ENCODE data around the gene CCL20. TPM values are rescaled to one million over a fixed set of nuclear protein-coding genes. Genes with fewer than 3 reads are reported as not detected.

CCL20 gene
- total and polyA plus RNA-seq, 2 of the 13 experiments (the other 11 are each of a cell fraction or from before 2014, with no cell fraction given) = 223 to 903 TPM

- TF ChIP-seq PHF5A (CRISPR knock-in tag; IDR thresholded peaks at IDR 0.05; ENCODE audit: low read depth, unreplicated experiment) (peak; percentile 54), CHD2 (IDR thresholded peaks at IDR 0.05; ENCODE audit: low read depth, low read length) (peak; percentile 72), ZSCAN31 (CRISPR knock-in tag; IDR thresholded peaks at IDR 0.05; ENCODE audit: low read depth) (peak; percentile 82; the same call in 1 of the 2 replicates), ZNF503 (CRISPR knock-in tag; IDR thresholded peaks at IDR 0.05) (peak; percentile 99), ZNF24 (IDR thresholded peaks at IDR 0.05) (peak; percentile 76; the same call in 1 of the 2 replicates), ZNF704 (CRISPR knock-in tag; IDR thresholded peaks at IDR 0.05; ENCODE audit: borderline replicate concordance) (no peak), DR1 (CRISPR knock-in tag; IDR thresholded peaks at IDR 0.05) (peak; percentile 63; the same call in 1 of the 2 replicates), MXD4 (CRISPR knock-in tag; IDR thresholded peaks at IDR 0.05) (peak; percentile 89), ZMAT5 (CRISPR knock-in tag; IDR thresholded peaks at IDR 0.05; ENCODE audit: borderline replicate concordance, low read depth) (0 out of 2 replicates have a peak, but pooled peaks have one; percentile 25), ZNF564 (CRISPR knock-in tag; IDR thresholded peaks at IDR 0.05) (peak; percentile 94), ZNF607 (CRISPR knock-in tag; IDR thresholded peaks at IDR 0.05; ENCODE audit: borderline replicate concordance) (peak; percentile 96), ZNF589 (CRISPR knock-in tag; conservative IDR thresholded peaks at IDR 0.05) (peak; percentile 93), MAFG (CRISPR knock-in tag; IDR thresholded peaks at IDR 0.05) (no peak), CREM (IDR thresholded peaks at IDR 0.05) (peak; percentile 95), CREM (CRISPR knock-in tag; IDR thresholded peaks at IDR 0.05) (no peak)
- TF ChIP-seq, protein P1, sequence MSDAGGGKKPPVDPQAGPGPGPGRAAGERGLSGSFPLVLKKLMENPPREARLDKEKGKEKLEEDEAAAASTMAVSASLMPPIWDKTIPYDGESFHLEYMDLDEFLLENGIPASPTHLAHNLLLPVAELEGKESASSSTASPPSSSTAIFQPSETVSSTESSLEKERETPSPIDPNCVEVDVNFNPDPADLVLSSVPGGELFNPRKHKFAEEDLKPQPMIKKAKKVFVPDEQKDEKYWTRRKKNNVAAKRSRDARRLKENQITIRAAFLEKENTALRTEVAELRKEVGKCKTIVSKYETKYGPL (CRISPR knock-in tag; IDR thresholded peaks at IDR 0.05) = no peak
- TF ChIP-seq, protein P2, sequence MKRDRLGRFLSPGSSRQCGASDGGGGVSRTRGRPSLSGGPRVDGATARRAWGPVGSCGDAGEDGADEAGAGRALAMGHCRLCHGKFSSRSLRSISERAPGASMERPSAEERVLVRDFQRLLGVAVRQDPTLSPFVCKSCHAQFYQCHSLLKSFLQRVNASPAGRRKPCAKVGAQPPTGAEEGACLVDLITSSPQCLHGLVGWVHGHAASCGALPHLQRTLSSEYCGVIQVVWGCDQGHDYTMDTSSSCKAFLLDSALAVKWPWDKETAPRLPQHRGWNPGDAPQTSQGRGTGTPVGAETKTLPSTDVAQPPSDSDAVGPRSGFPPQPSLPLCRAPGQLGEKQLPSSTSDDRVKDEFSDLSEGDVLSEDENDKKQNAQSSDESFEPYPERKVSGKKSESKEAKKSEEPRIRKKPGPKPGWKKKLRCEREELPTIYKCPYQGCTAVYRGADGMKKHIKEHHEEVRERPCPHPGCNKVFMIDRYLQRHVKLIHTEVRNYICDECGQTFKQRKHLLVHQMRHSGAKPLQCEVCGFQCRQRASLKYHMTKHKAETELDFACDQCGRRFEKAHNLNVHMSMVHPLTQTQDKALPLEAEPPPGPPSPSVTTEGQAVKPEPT (CRISPR knock-in tag; IDR thresholded peaks at IDR 0.05; ENCODE audit: low read depth) = peak; percentile 80; the same call in 1 of the 2 replicates
- TF ChIP-seq, protein P3, sequence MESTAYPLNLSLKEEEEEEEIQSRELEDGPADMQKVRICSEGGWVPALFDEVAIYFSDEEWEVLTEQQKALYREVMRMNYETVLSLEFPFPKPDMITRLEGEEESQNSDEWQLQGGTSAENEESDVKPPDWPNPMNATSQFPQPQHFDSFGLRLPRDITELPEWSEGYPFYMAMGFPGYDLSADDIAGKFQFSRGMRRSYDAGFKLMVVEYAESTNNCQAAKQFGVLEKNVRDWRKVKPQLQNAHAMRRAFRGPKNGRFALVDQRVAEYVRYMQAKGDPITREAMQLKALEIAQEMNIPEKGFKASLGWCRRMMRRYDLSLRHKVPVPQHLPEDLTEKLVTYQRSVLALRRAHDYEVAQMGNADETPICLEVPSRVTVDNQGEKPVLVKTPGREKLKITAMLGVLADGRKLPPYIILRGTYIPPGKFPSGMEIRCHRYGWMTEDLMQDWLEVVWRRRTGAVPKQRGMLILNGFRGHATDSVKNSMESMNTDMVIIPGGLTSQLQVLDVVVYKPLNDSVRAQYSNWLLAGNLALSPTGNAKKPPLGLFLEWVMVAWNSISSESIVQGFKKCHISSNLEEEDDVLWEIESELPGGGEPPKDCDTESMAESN (CRISPR knock-in tag; conservative IDR thresholded peaks at IDR 0.05) = peak; percentile 99
- TF ChIP-seq, protein P4, sequence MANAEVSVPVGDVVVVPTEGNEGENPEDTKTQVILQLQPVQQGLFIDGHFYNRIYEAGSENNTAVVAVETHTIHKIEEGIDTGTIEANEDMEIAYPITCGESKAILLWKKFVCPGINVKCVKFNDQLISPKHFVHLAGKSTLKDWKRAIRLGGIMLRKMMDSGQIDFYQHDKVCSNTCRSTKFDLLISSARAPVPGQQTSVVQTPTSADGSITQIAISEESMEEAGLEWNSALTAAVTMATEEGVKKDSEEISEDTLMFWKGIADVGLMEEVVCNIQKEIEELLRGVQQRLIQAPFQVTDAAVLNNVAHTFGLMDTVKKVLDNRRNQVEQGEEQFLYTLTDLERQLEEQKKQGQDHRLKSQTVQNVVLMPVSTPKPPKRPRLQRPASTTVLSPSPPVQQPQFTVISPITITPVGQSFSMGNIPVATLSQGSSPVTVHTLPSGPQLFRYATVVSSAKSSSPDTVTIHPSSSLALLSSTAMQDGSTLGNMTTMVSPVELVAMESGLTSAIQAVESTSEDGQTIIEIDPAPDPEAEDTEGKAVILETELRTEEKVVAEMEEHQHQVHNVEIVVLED (CRISPR knock-in tag; IDR thresholded peaks at IDR 0.05; ENCODE audit: borderline replicate concordance) = peak; percentile 60; the same call in 1 of the 2 replicates
These were observed 5.2 kb downstream of the CCL20 start (continued) for GRCh38 chr2:227818675-227819397.
